Sigmoid colon (tissue), 7 donors: ENCODE results near the gene IL16. TPM values are rescaled to one million over a fixed set of nuclear protein-coding genes. Genes with fewer than 3 reads are reported as not detected.

Source experiments
- DNase-seq: peaks from one replicate; pipeline ENCODE4 v3.0.0-alpha.2; 2019
- H3K27ac ChIP-seq, 4 donors: fragments of 200-600 bp; sonication (generic); one replicate each; pipeline ENCODE4 v1.5.1; 2016 to 2019; ENCODE audit warnings: mild to moderate bottlenecking in 1 of 4
- H3K27me3 ChIP-seq, 3 donors: fragments of 200-600 bp; sonication (generic); one replicate each; pipeline ENCODE4 v1.5.1; 2019; ENCODE audit warnings: mild to moderate bottlenecking in 1 of 3
- H3K36me3 ChIP-seq, 4 donors: fragments of 200-600 bp; sonication (generic); one replicate each; pipeline ENCODE4 v1.5.1; 2016 to 2019
- H3K4me1 ChIP-seq, 4 donors: fragments of 200-600 bp; sonication (generic); one replicate each; pipeline ENCODE4 v1.5.1; 2017 to 2019
- H3K4me3 ChIP-seq, 4 donors: fragments of 200-600 bp; sonication (generic); one replicate each; pipeline ENCODE4 v1.5.1; 2017 to 2019; ENCODE audit warnings: mild to moderate bottlenecking in 2 of 4, moderate library complexity in 1 of 4
- H3K9me3 ChIP-seq, 4 donors: fragments of 200-600 bp in 3 of 4; sonication (generic) in 3 of 4; one replicate each; pipeline versions ENCODE4 v1.5.1 to v1.6.1; 2013 to 2019
- EP300 ChIP-seq, 4 donors: sonication (generic); formaldehyde crosslinking; IDR thresholded peaks; one replicate each; pipeline ENCODE4 v1.6.1; 2017; ENCODE audit warnings: antibody characterized with exemption in 4 of 4
- POLR2A ChIP-seq, 2 donors: fragments of 450-650 bp; IDR thresholded peaks; one replicate each; pipeline ENCODE4 v1.6.1; 2016; ENCODE audit warnings: antibody characterized with exemption in 2 of 2, mild to moderate bottlenecking in 2 of 2, moderate library complexity in 2 of 2
- POLR2AphosphoS5 ChIP-seq, 4 donors: sonication (generic); formaldehyde crosslinking; IDR thresholded peaks; one replicate each; pipeline ENCODE4 v1.6.1; 2017; ENCODE audit warnings: antibody characterized with exemption in 4 of 4
- WGBS, 2 donors: extraction: QIAGEN DNeasy Blood & Tissue Kit; methylation state at CpG; one replicate each; pipeline ENCODE4 v1.1.7; 2013; 5-methylcytosine and 5-hydroxymethylcytosine counted together
- intact Hi-C: fragments of 100-400 bp; cut with DNase I; formaldehyde crosslinking; loops from one replicate; pipeline ENCODE4 v1.15.1; 2023
- polyA plus RNA-seq, 3 donors: library from polyadenylated mRNA; stranded (reverse); fragments of 200-250 nt; gene quantifications; one replicate each; pipeline ENCODE4 v1.2.3, GENCODE V29; 2013
- total RNA-seq, 4 donors: library from RNA; depleted of rRNA; stranded (reverse); fragments of >200 nt; gene quantifications; one replicate each; pipeline ENCODE4 v1.1.0, GENCODE V29; 2016
- TF ChIP-seq, protein P1 (sequence below), 4 experiments: fragments of 450-650 bp in 3 of 4; fragments of 200-600 bp in 1 of 4; IDR thresholded peaks; one replicate each; pipeline ENCODE4 v1.5.1; 2016 to 2019; ENCODE audit warnings: antibody characterized with exemption in 4 of 4, mild to moderate bottlenecking in 3 of 4, moderate library complexity in 2 of 4
- donor health status: healthy with polysubstance abuse.
- donor health status: Bipolar disorder and iron deficiency.
- donor health status: healthy.

The IL16 gene
- total and polyA plus RNA-seq, 7 donors = 3.0 to 52.8 (median 8.9) TPM

DNA sequence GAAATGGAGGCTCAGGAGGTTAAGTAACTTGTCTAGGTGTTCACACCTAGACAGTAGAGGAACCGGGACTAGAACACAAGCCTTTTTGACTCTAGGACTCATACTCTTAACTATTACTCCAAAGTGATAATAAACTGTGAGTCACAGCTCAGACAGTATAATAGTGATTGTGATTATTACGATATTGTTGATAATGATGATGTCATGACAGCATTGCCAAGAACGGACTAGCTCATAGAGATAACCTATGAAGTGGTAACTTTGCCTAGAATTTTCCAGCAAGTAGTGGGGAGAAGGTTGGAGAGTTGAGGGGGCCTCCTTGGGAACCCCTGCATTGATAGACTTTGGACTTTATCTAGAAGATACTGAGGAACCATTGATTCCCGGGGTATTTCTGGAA lies 93.2 kb downstream of the IL16 start:
- H3K27me3 ChIP-seq = no peaks in the 10 kb centered on the region
- WGBS, 2 donors = 82 to 89% methylated on average over 4 of the region's 4 CpGs
- TF ChIP-seq POLR2A (IDR thresholded peaks at IDR 0.05) (no peak), EP300 (IDR thresholded peaks at IDR 0.05) (no peak), POLR2AphosphoS5 (IDR thresholded peaks at IDR 0.05) (no peak)
- TF ChIP-seq, protein P1, sequence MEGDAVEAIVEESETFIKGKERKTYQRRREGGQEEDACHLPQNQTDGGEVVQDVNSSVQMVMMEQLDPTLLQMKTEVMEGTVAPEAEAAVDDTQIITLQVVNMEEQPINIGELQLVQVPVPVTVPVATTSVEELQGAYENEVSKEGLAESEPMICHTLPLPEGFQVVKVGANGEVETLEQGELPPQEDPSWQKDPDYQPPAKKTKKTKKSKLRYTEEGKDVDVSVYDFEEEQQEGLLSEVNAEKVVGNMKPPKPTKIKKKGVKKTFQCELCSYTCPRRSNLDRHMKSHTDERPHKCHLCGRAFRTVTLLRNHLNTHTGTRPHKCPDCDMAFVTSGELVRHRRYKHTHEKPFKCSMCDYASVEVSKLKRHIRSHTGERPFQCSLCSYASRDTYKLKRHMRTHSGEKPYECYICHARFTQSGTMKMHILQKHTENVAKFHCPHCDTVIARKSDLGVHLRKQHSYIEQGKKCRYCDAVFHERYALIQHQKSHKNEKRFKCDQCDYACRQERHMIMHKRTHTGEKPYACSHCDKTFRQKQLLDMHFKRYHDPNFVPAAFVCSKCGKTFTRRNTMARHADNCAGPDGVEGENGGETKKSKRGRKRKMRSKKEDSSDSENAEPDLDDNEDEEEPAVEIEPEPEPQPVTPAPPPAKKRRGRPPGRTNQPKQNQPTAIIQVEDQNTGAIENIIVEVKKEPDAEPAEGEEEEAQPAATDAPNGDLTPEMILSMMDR (IDR thresholded peaks at IDR 0.05) = no peak
- intact Hi-C loops = no loop called here
- H3K4me3 ChIP-seq = no peak overlapping the region
- no peaks in the 10 kb centered on the region for H3K9me3 ChIP-seq
- H3K4me1 ChIP-seq = no peaks in the 10 kb centered on the region
- DNase-seq = no peak
- no peaks in the 10 kb centered on the region for H3K36me3 ChIP-seq
- no peak overlapping the region for H3K27ac ChIP-seq

DNA sequence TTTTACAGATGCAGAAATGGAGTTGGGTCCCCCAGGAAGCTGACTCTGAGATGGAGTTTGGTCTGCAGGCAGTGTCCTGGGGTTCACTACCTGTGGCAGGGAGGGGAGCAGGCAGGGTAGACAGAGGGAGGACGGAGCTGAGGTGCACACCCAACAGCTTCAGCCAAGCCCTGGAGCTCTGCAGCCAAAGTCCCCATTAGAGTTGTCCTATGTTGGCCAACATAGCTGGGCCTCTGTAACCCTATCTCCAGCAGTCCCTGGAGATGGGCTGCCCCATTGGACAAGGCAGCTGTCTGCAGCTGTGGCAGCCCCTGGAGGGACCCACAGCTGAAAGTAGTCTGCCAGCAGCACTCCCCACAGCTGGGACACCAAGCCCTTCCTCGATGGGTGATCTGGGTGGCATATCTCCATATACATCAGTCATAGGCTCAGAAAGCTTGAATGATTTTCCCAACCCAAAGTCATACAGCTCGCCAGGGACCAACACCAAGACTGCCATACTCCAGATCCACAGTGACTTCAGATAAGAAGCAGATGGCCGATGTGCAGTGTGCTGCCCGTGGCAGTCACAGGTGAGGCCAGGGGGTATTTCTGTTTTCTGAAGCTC lies 95.3 kb downstream of the IL16 start:
- Histone ChIP-seq H3K4me1 (peaks cover 0 to 1% (median 0%) of the 10 kb centered on the region in 4 donors), H3K4me3 (no peak overlapping the region), H3K27ac (no peak overlapping the region), H3K27me3 (no peaks in the 10 kb centered on the region), H3K9me3 (no peaks in the 10 kb centered on the region), H3K36me3 (no peaks in the 10 kb centered on the region)
- 54 to 81% methylated on average over 5 of the region's 5 CpGs for WGBS, 2 donors
- DNase-seq = no peak
- intact Hi-C loops = no loop called here
- TF ChIP-seq, protein P1 (IDR thresholded peaks at IDR 0.05) = no peak
- TF ChIP-seq POLR2AphosphoS5 (IDR thresholded peaks at IDR 0.05) (no peak), POLR2A (IDR thresholded peaks at IDR 0.05) (no peak), EP300 (IDR thresholded peaks at IDR 0.05) (no peak)

DNA sequence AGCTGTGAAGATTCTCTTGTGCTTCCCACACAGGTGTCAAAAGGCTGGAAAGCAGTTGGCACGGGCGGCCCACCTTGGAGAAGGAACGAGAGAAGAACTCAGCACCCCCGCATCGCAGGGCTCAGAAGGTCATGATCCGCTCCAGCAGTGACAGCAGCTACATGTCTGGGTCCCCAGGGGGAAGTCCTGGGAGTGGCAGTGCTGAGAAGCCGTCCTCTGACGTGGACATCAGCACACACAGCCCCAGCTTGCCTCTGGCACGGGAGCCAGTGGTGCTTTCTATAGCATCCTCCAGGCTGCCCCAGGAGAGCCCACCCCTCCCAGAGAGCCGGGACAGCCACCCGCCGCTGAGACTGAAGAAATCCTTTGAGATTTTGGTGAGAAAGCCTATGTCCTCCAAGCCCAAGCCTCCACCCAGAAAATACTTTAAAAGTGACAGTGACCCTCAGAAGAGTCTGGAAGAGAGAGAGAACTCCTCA lies 95.9 kb downstream of the IL16 start:
- Histone ChIP-seq H3K27ac (no peak overlapping the region), H3K4me3 (no peak overlapping the region), H3K36me3 (no peaks in the 10 kb centered on the region), H3K9me3 (no peaks in the 10 kb centered on the region), H3K4me1 (peaks cover 0 to 4% (median 0%) of the 10 kb centered on the region in 4 donors), H3K27me3 (no peaks in the 10 kb centered on the region)
- 62 to 88% methylated on average over 12 of the region's 12 CpGs for WGBS, 2 donors
- TF ChIP-seq POLR2A (IDR thresholded peaks at IDR 0.05) (no peak), POLR2AphosphoS5 (IDR thresholded peaks at IDR 0.05) (no peak), EP300 (IDR thresholded peaks at IDR 0.05) (no peak)
- TF ChIP-seq, protein P1 (IDR thresholded peaks at IDR 0.05) = no peak
- no peak for DNase-seq
- intact Hi-C loops = no loop called here

DNA sequence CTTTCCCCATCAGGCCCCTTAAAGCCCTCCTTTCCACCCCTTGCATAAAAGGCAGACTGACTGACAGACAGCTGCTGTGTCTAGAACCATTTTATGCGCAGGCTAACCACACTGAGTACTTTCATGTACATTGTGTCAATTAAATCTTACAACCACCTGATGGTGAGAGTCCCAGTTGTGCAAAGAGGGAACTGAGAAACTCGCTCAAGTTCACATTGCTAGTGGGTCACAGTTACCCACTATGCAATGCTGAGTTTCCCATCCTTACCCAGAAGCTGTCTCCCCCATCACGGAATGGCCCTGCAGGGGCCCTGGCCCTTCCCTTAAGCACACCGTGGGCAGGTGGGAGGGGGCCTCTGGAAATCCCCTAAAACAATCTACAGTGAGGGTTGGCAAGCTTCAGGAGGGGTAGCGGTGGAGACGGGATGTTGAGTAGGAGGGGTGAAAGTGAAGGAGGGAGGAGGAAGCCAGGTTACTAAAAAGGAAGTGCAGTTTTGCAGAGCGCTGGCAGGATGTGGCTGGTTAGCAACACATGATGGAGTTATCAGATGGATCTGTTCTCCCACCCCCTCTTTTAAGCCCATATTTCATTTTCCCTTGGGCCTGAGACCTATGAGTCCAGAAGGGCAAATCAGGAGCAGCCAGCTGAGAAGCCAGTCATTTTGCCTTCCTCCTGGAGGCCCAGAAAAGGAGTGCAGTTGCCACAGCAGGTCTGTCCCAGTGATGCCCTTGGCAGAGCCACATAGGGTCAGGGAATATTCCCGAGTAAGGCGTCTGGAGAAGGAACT lies 97.2 kb downstream of the IL16 start:
- intact Hi-C loops = no loop called here
- H3K4me3 ChIP-seq = no peak overlapping the region
- peaks cover 0 to 4% (median 0%) of the 10 kb centered on the region in 4 donors for H3K4me1 ChIP-seq
- no peak overlapping the region for H3K27ac ChIP-seq
- TF ChIP-seq EP300 (IDR thresholded peaks at IDR 0.05) = no peak
- TF ChIP-seq, protein P1 (IDR thresholded peaks at IDR 0.05) = no peak
- TF ChIP-seq POLR2A (IDR thresholded peaks at IDR 0.05) = no peak
- no peak for TF ChIP-seq POLR2AphosphoS5 (IDR thresholded peaks at IDR 0.05)
- DNase-seq = no peak
- no peaks in the 10 kb centered on the region for H3K27me3 ChIP-seq
- no peaks in the 10 kb centered on the region for H3K36me3 ChIP-seq
- WGBS, 2 donors = 50 to 74% methylated on average over 9 of the region's 9 CpGs
- no peaks in the 10 kb centered on the region for H3K9me3 ChIP-seq
